Natural killer cell (primary cell): Measurements from ENCODE around the gene ITGAV. TPM values are rescaled to one million over a fixed set of nuclear protein-coding genes. Genes with fewer than 3 reads are reported as not detected.

Source experiments
- ATAC-seq, 3 donors: fragments of 150-1000 bp in 2 of 3; fragments of 200-7000 bp in 1 of 3; cut with Tn5 transposase; 1 replicate in 1 of 3; 2 replicates in 2 of 3; pipeline ENCODE4 v1.10.0; 2021; ENCODE audit warnings: mild to moderate bottlenecking in 2 of 3, moderate library complexity in 2 of 3
- DNase-seq, 2 donors: peaks; one replicate each; pipeline versions ENCODE4 v3.0.0 to v3.0.0-alpha.2; 2013 to 2021; ENCODE audit warnings: mixed read lengths in 1 of 2
- H3K27ac ChIP-seq: one replicate; pipeline ENCODE4 v1.5.1; 2013; ENCODE audit warnings: mild to moderate bottlenecking, low read length
- H3K27me3 ChIP-seq: one replicate; pipeline ENCODE4 v1.6.1; 2013; ENCODE audit warnings: low read length; ENCODE audit not compliant: control insufficient read depth, insufficient read depth
- H3K36me3 ChIP-seq: one replicate; pipeline ENCODE4 v1.6.1; 2013; ENCODE audit warnings: low read length; ENCODE audit not compliant: control insufficient read depth, insufficient read depth
- H3K4me1 ChIP-seq: one replicate; pipeline ENCODE4 v1.6.1; 2013; ENCODE audit warnings: low read length; ENCODE audit not compliant: control insufficient read depth, insufficient read depth
- H3K4me3 ChIP-seq: one replicate; pipeline ENCODE4 v1.5.1; 2013; ENCODE audit warnings: low read length
- H3K9me3 ChIP-seq: one replicate; pipeline ENCODE4 v1.6.1; 2013; ENCODE audit warnings: low read length; ENCODE audit not compliant: control insufficient read depth, insufficient read depth
- H3K27ac Mint-ChIP-seq, 2 donors: one replicate each; pipeline ENCODE4 v1.8.0; 2022; ENCODE audit warnings: mild to moderate bottlenecking in 2 of 2, mixed read lengths in 2 of 2, moderate library complexity in 1 of 2
- H3K27me3 Mint-ChIP-seq, 2 donors: one replicate each; pipeline ENCODE4 v1.8.0; 2022; ENCODE audit warnings: low read depth in 2 of 2, mixed read lengths in 2 of 2
- H3K36me3 Mint-ChIP-seq: one replicate; pipeline ENCODE4 v1.8.0; 2022; ENCODE audit warnings: mixed read lengths
- H3K4me1 Mint-ChIP-seq, 2 donors: one replicate each; pipeline ENCODE4 v1.8.0; 2022; ENCODE audit warnings: mixed read lengths in 2 of 2
- H3K4me3 Mint-ChIP-seq: one replicate; pipeline ENCODE4 v1.8.0; 2022; ENCODE audit warnings: mild to moderate bottlenecking, moderate library complexity, mixed read lengths
- H3K9me3 Mint-ChIP-seq, 2 donors: one replicate each; pipeline ENCODE4 v1.8.0; 2022; ENCODE audit warnings: mixed read lengths in 2 of 2
- WGBS: methylation state at CpG from one replicate; pipeline ENCODE4 v1.1.7; 2013; ENCODE audit warnings: missing lambda C conversion rate; ENCODE audit not compliant: insufficient coverage; 5-methylcytosine and 5-hydroxymethylcytosine counted together
- intact Hi-C: fragments of 100-400 bp; cut with micrococcal nuclease; formaldehyde crosslinking; loops from one replicate; pipeline ENCODE4 v1.14.2; 2022
- total RNA-seq, 4 donors: library from RNA; stranded (reverse); fragments of 120-200 nt in 1 of 4; gene quantifications; one replicate each; pipeline versions ENCODE4 v1.2.3 to v1.2.4, GENCODE V29; 2013 to 2022
- TF ChIP-seq, protein P1 (sequence below): fragments of 200-600 bp; IDR thresholded peaks from one replicate; pipeline ENCODE4 v1.8.0; 2022; ENCODE audit warnings: antibody characterized with exemption

ITGAV gene
- total RNA-seq, 3 donors from 2014 or later (not counting 1 experiment from before 2014, with no cell fraction given) = 10.7 to 14.7 (median 12.0) TPM

DNA sequence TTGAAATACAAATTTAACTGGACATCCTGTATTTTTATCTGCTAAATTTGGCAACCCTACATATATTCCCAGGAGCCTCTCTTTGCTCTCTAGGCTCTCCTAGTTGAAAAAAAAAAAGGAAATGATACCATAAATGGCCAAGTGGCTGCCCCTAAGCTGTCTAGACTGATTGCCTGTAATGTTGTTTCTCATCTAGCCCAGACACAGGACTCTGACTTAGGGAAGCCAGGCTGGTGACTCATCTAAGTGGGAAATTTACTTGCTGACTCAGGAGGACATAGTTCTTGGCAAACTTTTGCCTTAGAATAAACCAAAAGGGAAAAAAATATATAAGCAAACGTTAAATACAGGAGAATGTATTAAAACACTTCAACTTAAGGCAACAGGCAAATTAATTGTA is 14.6 kb upstream of the ITGAV start:
- Mint-ChIP-seq H3K4me3 (no peak overlapping the region), H3K36me3 (no peaks in the 10 kb centered on the region), H3K4me1 (no peaks in the 10 kb centered on the region), H3K27ac (no peak overlapping the region), H3K9me3 (no peaks in the 10 kb centered on the region), H3K27me3 (no peaks in the 10 kb centered on the region)
- TF ChIP-seq, protein P1, sequence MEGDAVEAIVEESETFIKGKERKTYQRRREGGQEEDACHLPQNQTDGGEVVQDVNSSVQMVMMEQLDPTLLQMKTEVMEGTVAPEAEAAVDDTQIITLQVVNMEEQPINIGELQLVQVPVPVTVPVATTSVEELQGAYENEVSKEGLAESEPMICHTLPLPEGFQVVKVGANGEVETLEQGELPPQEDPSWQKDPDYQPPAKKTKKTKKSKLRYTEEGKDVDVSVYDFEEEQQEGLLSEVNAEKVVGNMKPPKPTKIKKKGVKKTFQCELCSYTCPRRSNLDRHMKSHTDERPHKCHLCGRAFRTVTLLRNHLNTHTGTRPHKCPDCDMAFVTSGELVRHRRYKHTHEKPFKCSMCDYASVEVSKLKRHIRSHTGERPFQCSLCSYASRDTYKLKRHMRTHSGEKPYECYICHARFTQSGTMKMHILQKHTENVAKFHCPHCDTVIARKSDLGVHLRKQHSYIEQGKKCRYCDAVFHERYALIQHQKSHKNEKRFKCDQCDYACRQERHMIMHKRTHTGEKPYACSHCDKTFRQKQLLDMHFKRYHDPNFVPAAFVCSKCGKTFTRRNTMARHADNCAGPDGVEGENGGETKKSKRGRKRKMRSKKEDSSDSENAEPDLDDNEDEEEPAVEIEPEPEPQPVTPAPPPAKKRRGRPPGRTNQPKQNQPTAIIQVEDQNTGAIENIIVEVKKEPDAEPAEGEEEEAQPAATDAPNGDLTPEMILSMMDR = no peak
- DNase-seq (peak in 1 of 2 donors; percentile 8), ATAC-seq (peak in 1 of 3 donors; percentile 34)
- WGBS = no CpG with 5 or more reads among the region's 1 CpG
- Histone ChIP-seq H3K27me3 (no peaks in the 10 kb centered on the region), H3K4me3 (no peak overlapping the region), H3K4me1 (no peaks in the 10 kb centered on the region), H3K36me3 (no peaks in the 10 kb centered on the region), H3K27ac (no peak overlapping the region), H3K9me3 (no peaks in the 10 kb centered on the region)
- intact Hi-C loops = no loop called here

DNA sequence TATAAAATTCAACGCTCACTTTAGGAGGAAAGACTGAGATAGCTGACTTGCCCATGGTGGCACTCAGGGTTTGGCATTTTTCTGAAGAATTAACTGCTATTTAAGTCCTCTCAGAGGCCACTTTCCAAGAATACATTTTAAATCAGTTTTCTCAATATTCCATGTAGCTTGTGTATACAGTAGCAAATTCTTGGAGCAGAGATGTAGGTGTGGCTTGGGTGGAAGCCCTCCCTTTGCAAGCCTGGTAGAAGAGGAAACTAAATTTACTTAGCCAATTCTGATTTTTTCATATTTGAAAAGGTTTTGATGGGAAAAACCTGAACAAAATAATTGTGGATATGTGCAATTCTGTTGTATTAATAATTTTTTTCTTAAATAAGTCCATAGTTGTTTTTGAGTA is 14.0 kb upstream of the ITGAV start:
- WGBS = 85% methylated on average over 1 of the region's 1 CpG
- H3K27ac Mint-ChIP-seq = no peak overlapping the region
- DNase-seq (no peak), ATAC-seq (no peak)
- intact Hi-C loops = no loop called here
- no peak overlapping the region for H3K4me3 Mint-ChIP-seq
- no peaks in the 10 kb centered on the region for H3K9me3 Mint-ChIP-seq
- no peaks in the 10 kb centered on the region for H3K9me3 ChIP-seq
- no peaks in the 10 kb centered on the region for H3K4me1 ChIP-seq
- H3K27me3 Mint-ChIP-seq = no peaks in the 10 kb centered on the region
- no peaks in the 10 kb centered on the region for H3K36me3 ChIP-seq
- no peaks in the 10 kb centered on the region for H3K36me3 Mint-ChIP-seq
- no peaks in the 10 kb centered on the region for H3K4me1 Mint-ChIP-seq
- no peaks in the 10 kb centered on the region for H3K27me3 ChIP-seq
- no peak overlapping the region for H3K27ac ChIP-seq
- no peak overlapping the region for H3K4me3 ChIP-seq
- TF ChIP-seq, protein P1 = no peak

DNA sequence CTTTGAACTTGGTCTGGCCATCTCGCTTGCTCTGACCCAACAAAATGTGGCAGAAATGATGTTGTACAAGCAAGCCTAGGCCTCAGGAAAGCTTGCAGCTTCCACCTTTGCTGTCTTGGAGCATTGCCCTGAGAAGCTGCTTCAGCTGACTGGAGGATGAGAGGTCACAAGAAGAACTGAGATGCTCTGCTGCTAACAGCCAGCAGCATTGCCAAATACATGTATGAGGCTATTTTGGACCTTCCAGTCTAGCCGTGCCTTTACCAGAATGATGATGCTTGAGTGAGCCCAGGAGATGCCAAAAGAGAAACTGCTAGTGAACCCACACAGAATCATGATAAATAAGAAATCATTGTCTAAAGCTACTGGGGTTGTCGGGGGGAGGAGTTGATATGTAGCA is 13.2 kb upstream of the ITGAV start:
- H3K27ac Mint-ChIP-seq = no peak overlapping the region

DNA sequence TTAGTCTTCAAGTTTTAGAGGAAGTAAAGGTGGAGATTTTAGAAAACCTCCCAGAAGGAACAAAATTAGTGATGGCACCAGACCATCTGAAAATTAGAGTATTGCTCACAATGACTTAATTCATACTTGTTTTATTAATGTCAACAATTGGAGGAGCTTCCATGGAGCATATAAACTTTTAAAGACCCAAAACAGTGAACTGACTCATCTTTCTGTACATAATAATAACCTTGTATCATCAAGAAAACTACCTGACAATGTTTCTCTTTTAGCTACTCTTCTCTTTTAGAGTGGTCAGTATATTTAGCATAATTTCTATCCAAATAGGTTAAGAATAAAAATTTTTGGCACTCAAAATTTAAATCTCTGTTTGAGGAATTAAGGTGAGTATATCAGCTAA is 7.2 kb upstream of the ITGAV start:
- H3K9me3 ChIP-seq = no peaks in the 10 kb centered on the region
- no peaks in the 10 kb centered on the region for H3K36me3 Mint-ChIP-seq
- no peaks in the 10 kb centered on the region for H3K4me1 Mint-ChIP-seq
- intact Hi-C loops = no loop called here
- H3K27ac ChIP-seq = no peak overlapping the region
- no peak overlapping the region for H3K4me3 ChIP-seq
- H3K36me3 ChIP-seq = no peaks in the 10 kb centered on the region
- H3K4me1 ChIP-seq = no peaks in the 10 kb centered on the region
- H3K9me3 Mint-ChIP-seq = no peaks in the 10 kb centered on the region
- no peak overlapping the region for H3K27ac Mint-ChIP-seq
- peaks cover 9 to 21% of the 10 kb centered on the region in 2 donors for H3K27me3 Mint-ChIP-seq
- no peak for DNase-seq
- H3K4me3 Mint-ChIP-seq = no peak overlapping the region
- H3K27me3 ChIP-seq = no peaks in the 10 kb centered on the region
- TF ChIP-seq, protein P1 = no peak
- no peak for ATAC-seq

More for the DNA sequence above, 13.2 kb upstream of the ITGAV start:
- TF ChIP-seq, protein P1 = no peak
- H3K4me3 ChIP-seq = no peak overlapping the region
- no peak overlapping the region for H3K27ac ChIP-seq
- Mint-ChIP-seq H3K36me3 (no peaks in the 10 kb centered on the region), H3K4me3 (no peak overlapping the region), H3K4me1 (no peaks in the 10 kb centered on the region), H3K27me3 (no peaks in the 10 kb centered on the region), H3K9me3 (no peaks in the 10 kb centered on the region)
- WGBS = 91% methylated on average over 2 of the region's 3 CpGs
- intact Hi-C loops = no loop called here
- H3K9me3 ChIP-seq = no peaks in the 10 kb centered on the region
- ATAC-seq = no peak
- H3K36me3 ChIP-seq = no peaks in the 10 kb centered on the region
- no peaks in the 10 kb centered on the region for H3K27me3 ChIP-seq
- H3K4me1 ChIP-seq = no peaks in the 10 kb centered on the region
- no peak for DNase-seq
